Liver (tissue), 9 donors: Measurements from ENCODE around the gene TMEM272. TPM values are rescaled to one million over a fixed set of nuclear protein-coding genes. Genes with fewer than 3 reads are reported as not detected.

Experiments used
- DNase-seq: peaks from one replicate; pipeline ENCODE4 v3.0.0-alpha.2; 2017; ENCODE audit warnings: low spot score
- H3K27ac ChIP-seq, 2 donors: one replicate each; pipeline ENCODE4 v1.7.0; 2013; ENCODE audit warnings: inconsistent platforms in 2 of 2, low read length in 2 of 2, control low read depth in 1 of 2, low read depth in 1 of 2, mild to moderate bottlenecking in 1 of 2
- H3K27me3 ChIP-seq, 4 donors: one replicate each; pipeline versions ENCODE4 v1.6.1 to v1.7.0; 2013; ENCODE audit warnings: low read length in 3 of 4, inconsistent platforms in 1 of 4, mild to moderate bottlenecking in 1 of 4, moderate library complexity in 1 of 4; ENCODE audit not compliant: control insufficient read depth in 4 of 4, insufficient read depth in 4 of 4
- H3K36me3 ChIP-seq, 4 donors: one replicate each; pipeline versions ENCODE4 v1.6.1 to v1.7.0; 2013; ENCODE audit warnings: low read length in 3 of 4, mild to moderate bottlenecking in 3 of 4, low read depth in 1 of 4, moderate library complexity in 1 of 4; ENCODE audit not compliant: control insufficient read depth in 4 of 4, insufficient read depth in 3 of 4
- H3K4me1 ChIP-seq, 4 donors: one replicate each; pipeline versions ENCODE4 v1.6.1 to v1.7.0; 2013; ENCODE audit warnings: low read length in 3 of 4, mild to moderate bottlenecking in 3 of 4, moderate library complexity in 1 of 4; ENCODE audit not compliant: control insufficient read depth in 4 of 4, insufficient read depth in 4 of 4
- H3K4me3 ChIP-seq, 3 donors: one replicate each; pipeline versions ENCODE4 v1.6.1 to v1.7.0; 2013; ENCODE audit warnings: low read length in 3 of 3, control low read depth in 1 of 3, low read depth in 1 of 3, mild to moderate bottlenecking in 1 of 3
- H3K9ac ChIP-seq, 2 donors: one replicate each; pipeline ENCODE4 v1.7.0; 2013; ENCODE audit warnings: low read length in 2 of 2, mild to moderate bottlenecking in 2 of 2, moderate library complexity in 2 of 2, control low read depth in 1 of 2, low read depth in 1 of 2
- H3K9me3 ChIP-seq, 4 donors: one replicate each; pipeline versions ENCODE4 v1.6.1 to v1.7.0; 2013; ENCODE audit warnings: low read length in 3 of 4; ENCODE audit not compliant: control insufficient read depth in 4 of 4
- EGR1 ChIP-seq, 2 donors: IDR thresholded peaks; 2 replicates each; pipeline ENCODE4 v1.6.1; 2016 to 2018; ENCODE audit warnings: antibody characterized with exemption in 2 of 2, low read depth in 2 of 2
- FOXA1 ChIP-seq: IDR thresholded peaks from 2 replicates; pipeline ENCODE4 v1.6.1; 2016; ENCODE audit warnings: antibody characterized with exemption
- FOXA2 ChIP-seq: IDR thresholded peaks from 2 replicates; pipeline ENCODE4 v1.6.1; 2016; ENCODE audit warnings: antibody characterized with exemption
- GABPA ChIP-seq, 2 donors: IDR thresholded peaks in 1 of 2; conservative IDR thresholded peaks in 1 of 2; 2 replicates each; pipeline ENCODE4 v1.6.1; 2016; ENCODE audit warnings: antibody characterized with exemption in 2 of 2, mild to moderate bottlenecking in 1 of 2, moderate library complexity in 1 of 2
- HNF4A ChIP-seq, 2 donors: conservative IDR thresholded peaks; 2 replicates each; pipeline ENCODE4 v1.6.1; 2016; ENCODE audit warnings: antibody characterized with exemption in 2 of 2, mild to moderate bottlenecking in 2 of 2
- HNF4G ChIP-seq: IDR thresholded peaks from 2 replicates; pipeline ENCODE4 v1.6.1; 2016; ENCODE audit warnings: antibody characterized with exemption
- JUND ChIP-seq, 2 donors: IDR thresholded peaks; 2 replicates each; pipeline ENCODE4 v1.6.1; 2016; ENCODE audit warnings: antibody characterized with exemption in 2 of 2
- NR2F2 ChIP-seq: IDR thresholded peaks from 2 replicates; pipeline ENCODE4 v1.6.1; 2016; ENCODE audit warnings: antibody characterized with exemption
- RAD21 ChIP-seq, 2 donors: IDR thresholded peaks; 2 replicates each; pipeline ENCODE4 v1.6.1; 2016; ENCODE audit warnings: antibody characterized with exemption in 2 of 2, mild to moderate bottlenecking in 2 of 2
- RXRA ChIP-seq, 2 donors: IDR thresholded peaks; 2 replicates each; pipeline ENCODE4 v1.6.1; 2017 to 2018; ENCODE audit warnings: antibody characterized with exemption in 2 of 2, mild to moderate bottlenecking in 1 of 2
- SP1 ChIP-seq: IDR thresholded peaks from 2 replicates; pipeline ENCODE4 v1.6.1; 2018; ENCODE audit warnings: antibody characterized with exemption, mild to moderate bottlenecking
- TAF1 ChIP-seq: conservative IDR thresholded peaks from 2 replicates; pipeline ENCODE4 v1.6.1; 2016; ENCODE audit warnings: antibody characterized with exemption, mild to moderate bottlenecking
- YY1 ChIP-seq: IDR thresholded peaks from 2 replicates; pipeline ENCODE4 v1.6.1; 2016; ENCODE audit warnings: antibody characterized with exemption, mild to moderate bottlenecking
- WGBS: extraction: QIAGEN DNeasy Blood & Tissue Kit; methylation state at CpG from one replicate; pipeline ENCODE4 v1.1.7; 2013; 5-methylcytosine and 5-hydroxymethylcytosine counted together
- polyA plus RNA-seq, 2 donors: library from polyadenylated mRNA; stranded (reverse) in 1 of 2; unstranded in 1 of 2; fragments of 200-250 nt in 1 of 2; fragments of >200 nt in 1 of 2; fragmentation: Nextera tagmentation in 1 of 2; extraction: Ambion mirVana in 1 of 2; gene quantifications; one replicate each; pipeline versions ENCODE4 v1.2.1 to v1.2.3, GENCODE V29; 2013 to 2015
- total RNA-seq, 2 donors: library from RNA; depleted of rRNA; stranded (reverse); fragments of >200 nt; gene quantifications; one replicate each; pipeline ENCODE4 v1.2.3, GENCODE V29; 2014
- TF ChIP-seq, protein P1 (sequence below): fragments of 150-350 bp; IDR thresholded peaks from 2 replicates; pipeline ENCODE4 v1.5.1; 2017; ENCODE audit warnings: improper control_type of control experiment, low read depth, low read length; ENCODE audit not compliant: missing input control
- TF ChIP-seq, protein P2 (sequence below): IDR thresholded peaks from 2 replicates; pipeline ENCODE4 v1.6.1; 2016; ENCODE audit warnings: antibody characterized with exemption
- TF ChIP-seq, protein P3 (sequence below): IDR thresholded peaks from 2 replicates; pipeline ENCODE4 v1.6.1; 2016; ENCODE audit warnings: antibody characterized with exemption
- TF ChIP-seq, protein P4 (sequence below): IDR thresholded peaks from 2 replicates; pipeline ENCODE4 v1.6.1; 2016; ENCODE audit warnings: antibody characterized with exemption
- TF ChIP-seq, protein P5 (sequence below): IDR thresholded peaks from 2 replicates; pipeline ENCODE4 v1.6.1; 2016; ENCODE audit warnings: antibody characterized with exemption, mild to moderate bottlenecking
- donor health status: healthy.
- donor health status: healthy.
- donor health status: healthy.
- donor health status: healthy.
- donor health status: healthy.

TMEM272 gene
- total and polyA plus RNA-seq, 4 donors: 0.02 to 0.42 (median 0.10) TPM

DNA sequence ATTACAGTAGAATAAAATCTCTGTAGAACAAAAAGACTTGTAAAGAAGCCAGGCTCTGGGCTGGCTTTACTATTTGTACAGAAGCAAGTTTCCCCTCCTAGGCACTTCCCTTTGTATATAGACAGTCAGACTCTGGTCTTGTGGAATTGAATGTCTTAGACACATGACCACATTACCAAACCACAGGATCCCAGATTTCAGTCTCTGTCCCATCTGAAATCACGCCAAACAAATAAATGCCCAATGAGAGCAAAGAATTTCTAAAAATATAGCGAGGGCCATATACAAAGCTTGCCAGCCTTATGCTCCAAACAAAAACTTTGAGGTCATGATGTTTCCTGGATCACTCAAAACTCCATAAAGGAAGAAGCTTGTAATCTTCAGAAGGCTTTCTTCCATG is 40.7 kb upstream of the TMEM272 start:
- H3K4me1 ChIP-seq: no peaks in the 10 kb centered on the region
- no peak overlapping the region for H3K4me3 ChIP-seq
- 94% methylated on average over 2 of the region's 2 CpGs for WGBS
- H3K9ac ChIP-seq: no peak overlapping the region
- H3K27ac ChIP-seq: no peak overlapping the region
- TF ChIP-seq, protein P1, sequence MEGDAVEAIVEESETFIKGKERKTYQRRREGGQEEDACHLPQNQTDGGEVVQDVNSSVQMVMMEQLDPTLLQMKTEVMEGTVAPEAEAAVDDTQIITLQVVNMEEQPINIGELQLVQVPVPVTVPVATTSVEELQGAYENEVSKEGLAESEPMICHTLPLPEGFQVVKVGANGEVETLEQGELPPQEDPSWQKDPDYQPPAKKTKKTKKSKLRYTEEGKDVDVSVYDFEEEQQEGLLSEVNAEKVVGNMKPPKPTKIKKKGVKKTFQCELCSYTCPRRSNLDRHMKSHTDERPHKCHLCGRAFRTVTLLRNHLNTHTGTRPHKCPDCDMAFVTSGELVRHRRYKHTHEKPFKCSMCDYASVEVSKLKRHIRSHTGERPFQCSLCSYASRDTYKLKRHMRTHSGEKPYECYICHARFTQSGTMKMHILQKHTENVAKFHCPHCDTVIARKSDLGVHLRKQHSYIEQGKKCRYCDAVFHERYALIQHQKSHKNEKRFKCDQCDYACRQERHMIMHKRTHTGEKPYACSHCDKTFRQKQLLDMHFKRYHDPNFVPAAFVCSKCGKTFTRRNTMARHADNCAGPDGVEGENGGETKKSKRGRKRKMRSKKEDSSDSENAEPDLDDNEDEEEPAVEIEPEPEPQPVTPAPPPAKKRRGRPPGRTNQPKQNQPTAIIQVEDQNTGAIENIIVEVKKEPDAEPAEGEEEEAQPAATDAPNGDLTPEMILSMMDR: no peak
- TF ChIP-seq, protein P2, sequence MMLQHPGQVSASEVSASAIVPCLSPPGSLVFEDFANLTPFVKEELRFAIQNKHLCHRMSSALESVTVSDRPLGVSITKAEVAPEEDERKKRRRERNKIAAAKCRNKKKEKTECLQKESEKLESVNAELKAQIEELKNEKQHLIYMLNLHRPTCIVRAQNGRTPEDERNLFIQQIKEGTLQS: no peak
- TF ChIP-seq HNF4A (conservative IDR thresholded peaks at IDR 0.05) (no peak), GABPA (IDR thresholded peaks at IDR 0.05 in 1 of 2, conservative IDR thresholded peaks at IDR 0.05 in 1 of 2) (no peak), NR2F2 (no peak), TAF1 (no peak), HNF4G (no peak), FOXA1 (no peak), SP1 (no peak), RAD21 (IDR thresholded peaks at IDR 0.05) (no peak), EGR1 (IDR thresholded peaks at IDR 0.05; ENCODE audit: low read depth in 2 of 2) (no peak), YY1 (no peak), FOXA2 (no peak), JUND (IDR thresholded peaks at IDR 0.05) (no peak), RXRA (IDR thresholded peaks at IDR 0.05) (no peak)
- TF ChIP-seq, protein P3, sequence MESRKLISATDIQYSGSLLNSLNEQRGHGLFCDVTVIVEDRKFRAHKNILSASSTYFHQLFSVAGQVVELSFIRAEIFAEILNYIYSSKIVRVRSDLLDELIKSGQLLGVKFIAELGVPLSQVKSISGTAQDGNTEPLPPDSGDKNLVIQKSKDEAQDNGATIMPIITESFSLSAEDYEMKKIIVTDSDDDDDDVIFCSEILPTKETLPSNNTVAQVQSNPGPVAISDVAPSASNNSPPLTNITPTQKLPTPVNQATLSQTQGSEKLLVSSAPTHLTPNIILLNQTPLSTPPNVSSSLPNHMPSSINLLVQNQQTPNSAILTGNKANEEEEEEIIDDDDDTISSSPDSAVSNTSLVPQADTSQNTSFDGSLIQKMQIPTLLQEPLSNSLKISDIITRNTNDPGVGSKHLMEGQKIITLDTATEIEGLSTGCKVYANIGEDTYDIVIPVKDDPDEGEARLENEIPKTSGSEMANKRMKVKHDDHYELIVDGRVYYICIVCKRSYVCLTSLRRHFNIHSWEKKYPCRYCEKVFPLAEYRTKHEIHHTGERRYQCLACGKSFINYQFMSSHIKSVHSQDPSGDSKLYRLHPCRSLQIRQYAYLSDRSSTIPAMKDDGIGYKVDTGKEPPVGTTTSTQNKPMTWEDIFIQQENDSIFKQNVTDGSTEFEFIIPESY: no peak
- TF ChIP-seq, protein P4, sequence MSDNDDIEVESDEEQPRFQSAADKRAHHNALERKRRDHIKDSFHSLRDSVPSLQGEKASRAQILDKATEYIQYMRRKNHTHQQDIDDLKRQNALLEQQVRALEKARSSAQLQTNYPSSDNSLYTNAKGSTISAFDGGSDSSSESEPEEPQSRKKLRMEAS: no peak
- TF ChIP-seq, protein P5, sequence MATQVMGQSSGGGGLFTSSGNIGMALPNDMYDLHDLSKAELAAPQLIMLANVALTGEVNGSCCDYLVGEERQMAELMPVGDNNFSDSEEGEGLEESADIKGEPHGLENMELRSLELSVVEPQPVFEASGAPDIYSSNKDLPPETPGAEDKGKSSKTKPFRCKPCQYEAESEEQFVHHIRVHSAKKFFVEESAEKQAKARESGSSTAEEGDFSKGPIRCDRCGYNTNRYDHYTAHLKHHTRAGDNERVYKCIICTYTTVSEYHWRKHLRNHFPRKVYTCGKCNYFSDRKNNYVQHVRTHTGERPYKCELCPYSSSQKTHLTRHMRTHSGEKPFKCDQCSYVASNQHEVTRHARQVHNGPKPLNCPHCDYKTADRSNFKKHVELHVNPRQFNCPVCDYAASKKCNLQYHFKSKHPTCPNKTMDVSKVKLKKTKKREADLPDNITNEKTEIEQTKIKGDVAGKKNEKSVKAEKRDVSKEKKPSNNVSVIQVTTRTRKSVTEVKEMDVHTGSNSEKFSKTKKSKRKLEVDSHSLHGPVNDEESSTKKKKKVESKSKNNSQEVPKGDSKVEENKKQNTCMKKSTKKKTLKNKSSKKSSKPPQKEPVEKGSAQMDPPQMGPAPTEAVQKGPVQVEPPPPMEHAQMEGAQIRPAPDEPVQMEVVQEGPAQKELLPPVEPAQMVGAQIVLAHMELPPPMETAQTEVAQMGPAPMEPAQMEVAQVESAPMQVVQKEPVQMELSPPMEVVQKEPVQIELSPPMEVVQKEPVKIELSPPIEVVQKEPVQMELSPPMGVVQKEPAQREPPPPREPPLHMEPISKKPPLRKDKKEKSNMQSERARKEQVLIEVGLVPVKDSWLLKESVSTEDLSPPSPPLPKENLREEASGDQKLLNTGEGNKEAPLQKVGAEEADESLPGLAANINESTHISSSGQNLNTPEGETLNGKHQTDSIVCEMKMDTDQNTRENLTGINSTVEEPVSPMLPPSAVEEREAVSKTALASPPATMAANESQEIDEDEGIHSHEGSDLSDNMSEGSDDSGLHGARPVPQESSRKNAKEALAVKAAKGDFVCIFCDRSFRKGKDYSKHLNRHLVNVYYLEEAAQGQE: no peak
- no peak for DNase-seq
- H3K36me3 ChIP-seq: peaks cover 0 to 2% (median 0%) of the 10 kb centered on the region in 4 donors
- H3K27me3 ChIP-seq: no peaks in the 10 kb centered on the region
- H3K9me3 ChIP-seq: peaks cover 0 to 1% (median 0%) of the 10 kb centered on the region in 4 donors
